NAMALWA (cell line): ENCODE data around the gene FAM118B.

Experiments used
- DNase-seq: peaks from one replicate; pipeline ENCODE4 v3.0.0-alpha.2; 2015; ENCODE audit warnings: low spot score

The FAM118B gene

DNA sequence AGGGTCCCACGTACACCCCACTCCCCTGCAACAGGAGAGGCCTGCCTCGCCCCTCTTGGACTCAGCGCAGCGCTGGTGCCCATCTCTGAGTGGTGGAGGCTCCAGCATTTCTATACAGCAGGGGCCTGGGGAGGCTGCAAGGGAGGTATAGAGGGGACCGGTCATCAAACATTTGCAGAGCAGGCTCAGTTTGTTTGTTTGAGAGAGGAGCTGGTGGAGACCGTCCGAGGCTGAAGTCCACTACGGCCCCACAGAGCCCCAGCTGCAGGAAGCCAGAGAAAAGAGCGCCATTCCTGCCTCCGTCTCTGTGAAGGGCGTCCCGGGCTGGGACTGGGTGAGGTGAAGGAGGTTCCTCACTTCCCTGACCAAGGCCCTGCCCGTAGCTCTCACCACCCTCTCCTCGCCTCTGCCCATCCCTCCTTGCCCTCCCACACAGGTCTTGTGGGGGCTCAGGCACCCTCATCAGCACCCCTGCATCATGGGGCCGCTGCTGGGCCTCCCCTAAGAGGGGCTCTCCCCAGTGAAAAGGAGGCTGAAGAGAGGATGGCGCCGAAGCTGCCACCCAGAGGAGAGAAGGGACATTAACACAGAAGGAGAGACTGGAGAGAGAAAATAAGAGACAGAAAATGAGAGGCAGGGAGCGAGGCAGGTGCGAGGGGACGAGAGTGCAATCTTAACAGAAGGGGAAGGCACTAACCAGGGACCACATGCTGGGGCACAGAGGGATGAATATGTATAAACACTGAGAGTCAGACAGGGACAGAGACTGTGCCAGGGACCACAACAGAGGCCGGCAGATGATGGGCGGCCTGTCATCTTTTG lies 24.7 kb upstream of the FAM118B start:
- DNase-seq, result no peak

DNA sequence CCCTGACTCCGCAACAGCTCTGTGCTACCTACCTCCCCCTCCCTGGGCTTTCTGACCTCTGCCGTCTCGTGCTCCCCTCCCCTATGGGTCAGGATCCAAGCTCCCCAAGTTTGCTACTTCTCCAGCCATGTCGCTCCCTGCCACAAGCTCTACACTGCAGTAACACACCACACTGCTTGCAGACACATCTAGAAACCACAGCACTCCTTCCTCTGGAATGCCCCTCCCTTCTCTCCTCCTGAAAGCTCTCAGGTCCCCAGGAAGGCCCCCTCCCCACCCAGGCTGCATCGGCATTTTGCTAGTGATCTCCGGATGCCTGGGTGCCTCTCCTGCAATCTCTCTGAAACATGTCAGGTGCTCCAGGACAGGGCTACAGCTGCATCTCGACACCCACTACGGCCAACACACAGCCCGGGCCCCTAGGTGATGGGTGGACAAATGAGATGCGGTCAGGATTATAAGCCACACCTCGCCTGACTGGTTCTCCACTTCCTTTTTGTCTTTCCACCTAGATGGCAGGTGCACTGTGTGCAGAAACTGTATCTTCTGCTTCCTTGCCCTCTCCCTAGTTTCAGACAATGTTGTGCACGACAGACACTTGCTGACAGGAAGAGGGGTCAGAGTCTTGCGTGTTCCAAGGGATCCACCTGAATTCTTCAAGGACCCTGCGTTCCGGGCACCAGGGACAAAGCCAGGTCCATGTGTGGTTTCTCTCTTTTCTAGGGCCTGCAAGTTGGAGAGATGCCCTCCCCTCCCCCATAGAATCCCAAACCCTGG lies 23.1 kb upstream of the FAM118B start:
- DNase-seq, result no peak

DNA sequence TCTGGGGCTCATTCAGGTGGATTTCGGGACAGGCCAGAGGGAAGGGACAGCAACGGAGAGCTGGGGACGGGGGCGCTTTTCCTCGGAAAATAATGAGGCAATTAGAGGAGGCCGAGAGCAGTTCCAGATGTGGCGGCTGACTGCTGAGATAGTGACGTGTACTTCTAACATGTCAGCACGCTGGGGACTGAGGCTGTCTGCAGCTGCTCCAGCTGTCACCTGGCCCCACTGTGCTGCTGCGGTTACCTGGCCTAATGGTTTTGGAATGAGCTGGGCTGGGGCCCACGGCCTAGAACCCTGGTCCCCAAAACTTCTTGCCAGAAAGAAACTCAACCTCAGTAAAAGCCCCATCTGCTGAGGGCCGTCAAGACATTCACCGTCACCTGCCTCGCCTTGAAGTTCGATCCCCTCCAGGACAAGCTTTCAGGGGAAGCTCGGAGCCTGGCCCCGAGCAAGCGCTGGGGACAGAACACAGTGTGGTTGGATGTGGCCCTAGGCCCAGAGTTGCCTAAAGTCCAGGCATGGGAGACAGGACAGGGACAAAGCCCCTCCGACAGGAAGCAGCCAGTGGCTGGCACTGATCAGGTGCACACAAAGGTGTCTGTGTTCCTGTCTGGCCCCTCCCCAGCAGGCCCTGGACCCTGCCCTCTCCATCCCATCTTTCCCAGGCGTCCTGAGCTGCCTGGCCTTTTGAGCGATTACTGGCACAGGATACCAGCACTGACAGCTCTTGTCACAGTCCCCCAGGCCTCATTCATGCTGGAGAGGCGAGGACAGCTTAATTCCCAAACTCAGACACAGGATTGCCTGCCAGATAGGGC lies 22.3 kb upstream of the FAM118B start:
- DNase-seq, result no peak

DNA sequence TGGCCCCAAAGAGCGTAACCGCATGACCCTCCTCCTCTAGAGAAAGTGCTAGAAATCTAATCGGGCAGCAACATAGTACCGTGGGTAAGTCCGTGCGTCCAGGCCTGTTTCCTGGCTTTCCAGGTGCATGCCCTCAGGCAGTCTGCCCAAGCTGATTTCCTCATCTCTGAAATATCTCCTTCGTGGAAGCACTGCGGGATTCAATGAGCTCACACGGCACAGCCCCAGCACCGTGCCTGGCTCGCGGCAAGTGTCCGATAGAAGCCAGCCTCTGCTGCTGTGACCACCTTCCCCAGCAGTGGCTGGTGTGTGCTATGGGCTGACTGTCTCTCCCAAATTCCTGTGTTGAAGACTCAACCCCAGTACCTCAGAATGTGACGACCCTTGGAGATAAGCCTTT lies 20.8 kb upstream of the FAM118B start:
- no peak for DNase-seq

DNA sequence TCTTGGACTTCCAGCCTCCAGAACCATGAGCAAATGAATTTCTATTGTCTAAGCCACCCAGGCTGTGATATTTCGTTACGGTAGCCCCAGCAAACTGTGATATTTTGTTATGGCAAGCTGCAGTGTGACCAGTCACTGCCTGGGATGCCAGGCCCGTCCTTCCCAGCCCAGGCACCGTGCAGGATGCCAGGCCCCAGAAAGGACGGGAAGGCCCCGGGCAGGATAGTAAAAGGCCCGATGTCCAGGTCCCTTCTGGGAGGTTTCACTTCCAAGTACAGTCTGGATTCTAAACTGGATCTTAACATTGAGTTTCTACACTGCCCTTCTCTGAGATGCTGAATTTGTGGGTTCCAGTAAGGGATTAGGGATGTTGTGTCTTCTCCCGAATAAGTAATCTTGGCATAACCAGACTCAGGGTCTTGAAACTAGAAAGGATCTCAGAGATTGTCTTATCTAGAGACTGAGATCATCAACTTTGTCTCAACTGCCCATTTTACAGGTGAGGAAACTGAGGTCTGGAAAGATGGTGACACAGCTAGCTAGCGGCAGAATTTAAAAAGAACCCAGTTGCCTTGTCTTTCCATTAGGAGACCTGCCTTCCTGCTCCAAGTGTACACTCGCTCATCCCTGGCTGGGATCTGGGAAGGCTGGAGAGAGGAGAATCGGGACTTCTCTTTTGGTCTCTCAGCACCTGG lies 20.1 kb upstream of the FAM118B start:
- DNase-seq, result no peak

DNA sequence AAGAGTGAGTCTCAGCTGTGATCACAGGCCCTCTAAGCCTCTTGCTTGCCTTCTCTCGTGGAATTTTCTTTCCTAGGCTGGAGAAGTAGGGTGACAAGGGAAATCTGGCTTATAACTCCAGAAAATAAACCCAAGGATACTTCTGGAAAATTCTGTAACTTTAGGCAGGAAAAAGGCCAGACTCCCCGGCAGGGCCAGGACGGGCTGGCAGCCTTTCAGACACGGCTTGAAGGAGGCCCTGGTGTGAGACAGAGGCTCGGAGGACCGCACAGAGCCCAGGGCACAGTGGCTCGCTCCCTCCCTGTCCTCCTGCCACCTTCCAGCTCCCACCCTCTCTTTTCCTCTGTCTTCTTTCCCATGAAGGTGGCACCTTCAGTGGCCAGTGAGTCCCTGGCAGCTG lies 19.2 kb upstream of the FAM118B start:
- no peak for DNase-seq

DNA sequence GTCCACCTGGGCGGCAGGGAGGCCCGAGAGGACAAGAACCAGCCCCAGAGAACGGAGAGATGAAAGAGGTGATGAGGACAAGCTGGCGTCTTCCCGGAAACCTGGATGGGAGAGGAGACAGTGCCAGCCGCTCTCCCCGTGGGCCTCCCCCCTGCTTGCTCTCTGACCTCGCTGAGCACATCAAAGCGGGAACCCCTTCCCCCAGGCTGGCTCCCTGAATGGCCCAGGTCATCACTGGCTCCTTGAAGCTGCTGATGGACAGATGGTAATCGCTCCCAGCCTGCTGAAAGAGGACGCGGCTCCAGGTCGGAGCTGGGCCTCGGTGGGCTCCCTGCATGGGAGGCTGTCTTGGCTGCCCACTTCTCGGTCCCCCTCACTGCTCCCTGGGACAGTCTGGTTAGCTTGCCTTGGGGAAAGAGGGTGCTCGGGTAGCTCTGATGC lies 18.5 kb upstream of the FAM118B start:
- no peak for DNase-seq

DNA sequence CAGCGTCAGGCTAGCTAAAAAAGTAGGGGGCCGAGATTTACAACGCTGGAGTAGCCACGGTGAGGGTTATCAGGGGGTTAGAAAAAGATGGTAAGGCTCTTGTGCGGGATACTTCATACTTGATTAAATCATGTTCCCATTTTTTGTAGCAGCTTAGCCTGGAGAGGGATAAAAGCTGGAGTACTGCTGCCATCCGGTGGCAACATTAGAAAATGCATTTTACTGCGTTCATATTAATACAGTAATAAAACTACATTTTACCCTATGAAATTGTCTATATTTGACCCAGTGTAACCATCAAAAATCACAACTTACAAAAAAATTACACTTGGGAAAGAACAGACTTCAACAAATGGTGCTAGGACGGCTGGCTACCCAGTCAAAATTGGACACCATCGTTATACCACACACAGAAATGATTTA lies 17.4 kb upstream of the FAM118B start:
- DNase-seq, result peak; percentile 48

DNA sequence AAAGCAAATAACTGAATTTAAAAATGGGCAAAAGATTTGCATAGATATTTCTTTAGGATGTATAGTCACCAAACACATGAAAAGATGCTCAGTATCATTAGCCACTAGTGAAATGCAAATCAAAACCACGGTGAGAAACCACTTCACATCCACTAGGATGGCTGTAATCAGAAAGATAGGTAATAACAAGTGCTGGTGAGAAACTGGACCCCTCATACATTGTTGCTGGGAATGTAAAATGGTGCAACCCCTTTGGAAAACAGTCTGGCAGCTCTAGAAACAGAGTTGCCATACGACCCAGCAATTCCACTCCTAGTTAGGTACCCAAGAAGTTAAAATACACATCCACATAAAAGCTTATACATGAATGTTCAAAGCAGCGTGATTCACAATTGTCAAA lies 16.5 kb upstream of the FAM118B start:
- no peak for DNase-seq

DNA sequence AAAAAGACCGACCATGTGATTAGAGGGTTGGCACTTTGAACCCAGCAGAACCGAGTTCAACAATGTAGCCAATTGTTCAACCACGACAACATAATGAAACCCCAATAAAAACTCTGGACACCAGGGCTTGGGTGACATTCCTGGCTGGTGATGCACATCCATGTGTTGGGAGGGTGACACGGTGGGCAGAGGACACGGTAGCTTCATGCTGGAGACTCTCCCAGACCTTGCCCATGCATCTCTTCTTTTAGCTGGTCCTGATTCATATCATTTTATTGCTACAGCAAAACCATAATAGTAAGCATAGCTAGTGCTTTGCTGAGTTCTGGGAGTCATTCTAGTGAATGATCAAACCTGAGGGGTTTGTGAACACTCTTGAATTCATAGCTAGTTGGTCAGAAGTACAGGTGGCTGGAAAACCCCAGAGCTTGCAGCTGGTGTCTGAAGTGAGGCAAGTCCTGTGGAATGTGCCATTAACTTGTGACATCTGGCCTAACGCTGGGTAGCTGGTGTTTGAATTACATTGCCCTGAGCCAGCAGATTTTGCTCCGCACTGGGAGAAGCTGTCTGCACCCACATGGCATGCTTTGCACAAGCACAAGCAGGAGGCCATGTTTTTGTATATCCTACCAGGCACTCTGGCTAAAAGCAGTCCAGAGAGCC lies 14.2 kb upstream of the FAM118B start:
- DNase-seq, result peak; percentile 30

DNA sequence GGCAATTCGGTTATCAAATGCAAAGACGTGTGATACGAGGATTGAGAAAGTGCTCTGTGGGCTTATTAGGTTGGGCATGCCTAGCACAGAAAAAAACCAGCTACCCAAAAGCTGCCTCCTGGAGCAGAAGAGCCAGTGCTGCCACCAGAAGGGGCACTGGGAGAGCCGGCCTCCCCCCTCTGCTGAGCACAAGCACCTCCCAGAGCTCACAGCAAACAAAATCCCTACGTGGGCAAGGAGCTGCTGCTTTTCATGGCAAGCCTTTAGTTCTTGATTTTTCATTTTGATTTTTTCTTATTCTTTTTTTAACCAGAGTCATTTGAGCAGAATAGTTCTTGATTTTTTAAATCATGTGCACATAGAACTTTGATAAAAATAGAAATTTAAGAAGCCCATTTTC lies 12.9 kb upstream of the FAM118B start:
- DNase-seq, result no peak

DNA sequence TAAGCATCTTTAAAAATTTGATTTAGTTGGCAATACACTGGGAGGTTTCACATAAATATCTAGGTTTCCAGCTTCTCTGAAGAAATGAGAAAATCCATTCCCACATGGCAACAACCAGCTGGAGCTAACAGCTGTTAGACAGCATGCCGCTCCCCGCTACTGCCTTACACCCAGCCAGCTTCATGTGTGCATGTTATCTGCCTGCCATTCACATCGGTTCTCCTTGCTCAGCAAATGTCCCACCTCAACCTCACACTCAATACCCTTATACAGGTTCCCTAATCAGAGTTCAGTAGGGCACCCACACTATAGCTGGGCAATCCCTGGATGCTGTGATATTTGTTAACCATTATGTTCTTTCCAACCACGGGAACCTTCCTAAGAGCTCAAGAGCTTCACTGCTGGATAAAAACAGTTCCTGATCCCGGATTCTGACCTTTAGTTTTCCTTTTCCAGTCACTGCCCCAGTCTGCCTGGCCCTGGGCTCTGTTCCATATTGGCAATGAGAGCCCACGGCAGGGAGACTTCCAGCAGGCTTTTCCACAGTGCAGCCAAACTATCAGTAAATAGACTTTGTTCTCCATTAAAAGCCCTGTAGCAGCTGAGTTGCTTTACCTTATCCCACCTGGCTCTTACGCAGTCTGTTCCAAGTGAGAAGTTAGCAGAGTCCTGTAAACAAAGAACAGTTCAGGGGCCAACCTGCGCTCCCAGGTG lies 8.8 kb upstream of the FAM118B start:
- DNase-seq, result no peak

DNA sequence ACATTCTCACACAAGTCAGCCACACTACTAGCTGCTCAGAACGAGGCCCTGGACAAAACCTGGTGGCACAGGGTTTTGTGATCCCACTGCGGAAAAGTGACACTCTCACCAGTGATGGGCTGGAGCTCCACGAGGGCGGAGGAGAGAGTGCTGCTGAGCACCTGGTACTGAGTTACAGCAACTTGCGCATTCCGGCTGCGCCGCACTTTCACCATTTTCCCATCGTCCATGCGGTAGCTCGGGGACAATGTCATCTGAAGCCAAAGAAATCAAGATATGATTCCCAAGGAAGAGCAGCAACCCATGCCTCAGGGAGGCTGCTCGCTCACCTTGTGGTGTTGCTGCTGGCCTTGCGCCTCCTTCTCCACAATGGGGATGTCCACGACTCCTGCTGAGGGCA lies 6.2 kb upstream of the FAM118B start:
- DNase-seq, result no peak

DNA sequence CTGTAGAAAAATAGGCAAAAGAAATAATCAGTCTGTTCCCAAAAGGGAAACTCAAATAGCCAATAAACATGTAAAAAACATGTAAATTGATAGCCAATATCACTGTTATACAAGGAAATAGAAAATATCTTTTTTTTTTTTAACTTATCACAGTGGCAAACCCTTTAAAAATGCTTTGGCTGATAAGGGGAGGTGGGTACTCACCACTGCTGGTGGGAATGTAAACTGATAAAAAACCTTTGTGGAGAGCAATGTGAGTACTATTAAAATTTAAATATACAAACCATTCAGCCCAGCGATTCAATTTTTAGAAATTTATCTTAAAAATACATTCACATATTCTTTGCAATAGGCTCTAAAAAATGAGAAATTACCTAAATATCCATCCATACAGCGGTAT lies 3.7 kb upstream of the FAM118B start:
- DNase-seq, result no peak

DNA sequence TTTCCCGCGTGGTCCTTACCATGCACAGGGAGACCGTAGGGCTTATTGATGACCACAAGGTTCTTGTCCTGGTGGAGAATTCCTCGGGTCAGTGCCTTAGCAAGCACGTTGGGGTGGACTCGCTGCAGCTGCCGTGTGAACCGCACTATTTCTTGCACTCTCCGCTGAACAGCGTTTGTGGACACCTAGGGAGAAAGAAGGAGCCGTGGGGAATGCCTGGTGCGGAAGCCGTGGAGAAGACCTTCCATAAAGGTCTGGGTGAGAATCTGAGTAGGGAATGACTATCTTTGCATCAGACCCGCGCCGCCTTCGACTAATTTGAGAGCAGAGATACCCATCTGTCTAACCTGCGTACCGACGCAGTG lies 729 bp upstream of the FAM118B start:
- DNase-seq, result no peak

DNA sequence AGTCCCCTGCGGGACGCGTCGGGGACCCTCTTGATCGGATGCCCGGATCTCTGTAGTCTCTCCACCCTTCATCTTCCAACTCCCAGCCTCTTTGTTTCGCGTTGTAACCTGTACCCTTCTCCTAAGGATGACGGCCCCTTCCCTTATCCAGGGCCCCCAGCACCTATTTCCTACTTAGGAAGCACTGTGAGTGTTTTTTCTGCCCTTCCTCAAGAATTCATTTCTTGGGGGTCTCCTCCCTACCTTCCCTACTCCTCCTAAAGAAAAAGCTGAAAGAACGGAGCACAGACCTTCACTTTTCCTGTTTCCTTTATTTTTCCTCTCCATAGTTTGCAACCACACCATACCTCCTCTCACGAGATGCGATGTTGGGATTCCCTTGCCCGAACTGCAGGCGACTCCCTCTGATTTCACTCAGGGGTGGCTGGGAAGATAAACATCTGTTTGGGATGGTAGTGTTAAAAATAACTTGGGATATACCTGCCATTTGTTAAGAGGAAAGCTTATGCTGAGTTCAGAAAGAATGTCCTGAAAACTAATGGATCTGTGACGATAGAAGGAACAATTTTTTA lies 593 bp downstream of the FAM118B start:
- no peak for DNase-seq

DNA sequence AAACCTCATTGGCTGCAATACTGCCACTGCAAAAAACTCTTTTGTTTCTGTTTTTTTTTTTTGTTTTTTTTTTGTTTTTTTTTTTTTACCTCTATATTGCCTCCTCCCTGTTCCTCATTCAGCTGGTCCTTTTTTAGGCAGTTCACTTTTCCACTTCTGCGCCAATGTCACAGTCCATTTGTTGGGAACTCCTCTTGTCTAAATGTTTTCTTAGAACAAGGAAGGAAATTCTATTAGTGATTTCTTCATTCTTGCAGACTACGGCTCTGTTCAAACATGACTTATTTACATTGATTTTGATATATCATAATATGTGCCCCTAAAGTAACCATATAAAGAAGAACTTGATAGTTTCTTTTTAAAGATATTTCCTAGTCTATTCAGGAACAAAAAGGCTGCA lies 2.9 kb downstream of the FAM118B start:
- no peak for DNase-seq

DNA sequence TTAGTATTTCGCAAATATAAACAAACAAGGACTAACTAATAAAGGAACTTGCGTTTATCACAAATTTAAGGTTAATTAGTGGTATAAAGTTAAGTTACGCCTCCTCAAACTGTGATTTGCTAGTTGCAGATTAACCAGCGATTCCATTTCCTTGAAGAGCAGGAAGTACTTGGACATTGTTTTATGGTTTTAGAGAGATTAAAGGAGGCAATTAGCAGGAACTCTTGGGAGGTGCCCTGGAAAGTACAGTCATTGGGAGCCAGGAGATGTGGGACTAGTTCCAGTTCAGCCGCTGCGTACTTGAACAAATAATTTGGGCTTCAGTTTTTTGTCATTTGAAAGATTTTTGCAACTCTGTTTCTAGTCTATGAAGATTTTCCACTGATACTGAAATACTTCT lies 3.3 kb downstream of the FAM118B start:
- no peak for DNase-seq

DNA sequence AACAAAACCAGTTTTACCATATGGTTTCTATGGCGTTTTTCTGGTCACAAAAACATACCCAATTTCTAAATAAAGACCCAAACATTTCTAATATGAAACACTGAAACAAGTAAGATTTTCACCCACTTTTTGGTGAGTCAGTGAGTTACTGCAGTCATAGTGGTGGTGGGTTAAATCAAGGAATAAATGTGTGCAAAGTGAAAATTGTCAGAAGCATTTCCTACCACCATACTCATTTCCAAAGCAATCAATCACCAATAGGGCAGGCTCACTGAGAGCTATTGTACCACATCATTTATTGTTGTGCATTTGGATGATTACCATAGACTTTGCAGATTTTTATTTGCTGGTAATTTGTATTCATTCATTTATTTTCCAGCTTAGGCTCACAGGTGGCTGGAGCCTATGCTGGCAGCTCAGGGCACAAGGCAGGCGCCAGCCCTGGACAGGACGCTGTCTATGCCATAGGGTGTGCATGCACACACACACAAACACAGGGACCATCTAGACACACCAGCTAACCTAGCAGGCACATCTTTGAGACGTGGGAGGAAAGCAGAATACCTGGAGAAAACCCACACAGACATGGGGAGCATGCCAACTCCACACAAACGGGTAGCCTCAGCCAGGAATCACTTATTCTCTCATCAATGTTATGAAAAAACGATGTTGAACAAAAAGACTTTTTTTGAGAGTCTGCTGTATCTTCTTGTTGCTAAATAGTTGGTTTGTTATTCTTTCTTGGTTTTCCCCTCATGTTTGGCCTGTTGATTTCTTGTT lies 5.1 kb downstream of the FAM118B start:
- no peak for DNase-seq

DNA sequence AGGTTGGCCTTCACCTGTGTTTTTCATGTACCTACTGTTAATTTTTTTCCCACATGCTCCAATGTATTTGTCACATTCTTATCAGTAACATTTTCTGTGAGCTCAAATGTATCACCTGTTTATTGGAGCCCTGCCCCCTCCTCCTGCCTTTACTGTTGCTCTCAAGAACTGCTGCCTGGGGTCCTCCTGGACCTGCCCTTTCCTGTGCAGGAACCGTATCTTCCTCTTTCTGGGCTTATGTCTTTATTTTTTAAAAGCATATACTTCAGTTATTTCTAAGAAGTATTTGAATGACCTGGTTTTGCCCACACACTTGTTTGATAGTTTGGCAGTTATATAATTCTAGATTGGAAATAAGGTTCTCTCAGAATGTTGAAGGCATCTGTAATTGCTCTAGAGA lies 5.9 kb downstream of the FAM118B start:
- DNase-seq, result no peak
